GDM1 (cell line): ENCODE measurements around the gene PORCN.

Experiments
- DNase-seq: peaks from one replicate; lab custom pipeline; 2025; lab: John Stamatoyannopoulos, UW

PORCN gene

GRCh38 chrX:48508400-48509244 lies at the start of gene PORCN:
Gene PORCN, plus strand, starts transcription at chrX:48508992. Its CDS starts 829 bp downstream, at chrX:48509821.
- peak; percentile 52 for DNase-seq

- no peak for DNase-seq
These were observed 49.3 kb upstream of the PORCN start for GRCh38 chrX:48459483-48459882.

GRCh38 chrX:48460031-48460430 lies 48.8 kb upstream of the PORCN start:
- DNase-seq: no peak

- no peak for DNase-seq
These were observed 48.2 kb upstream of the PORCN start for GRCh38 chrX:48460606-48461005.

GRCh38 chrX:48461830-48462229 lies 47.0 kb upstream of the PORCN start:
- no peak for DNase-seq

- DNase-seq: no peak
These were observed 43.4 kb upstream of the PORCN start for GRCh38 chrX:48465336-48465933.

- no peak for DNase-seq
These were observed 42.1 kb upstream of the PORCN start for GRCh38 chrX:48466696-48467095.

GRCh38 chrX:48467281-48467761 lies 41.5 kb upstream of the PORCN start:
- DNase-seq: no peak

GRCh38 chrX:48468247-48468671 lies 40.5 kb upstream of the PORCN start:
- no peak for DNase-seq

- no peak for DNase-seq
These were observed 39.8 kb upstream of the PORCN start for GRCh38 chrX:48468693-48469691.

- DNase-seq: no peak
These were observed 38.5 kb upstream of the PORCN start, which contains the start of gene SLC38A5 for GRCh38 chrX:48470110-48470832. Gene SLC38A5, minus strand, starts transcription at chrX:48470260. Its CDS starts 2,336 bp downstream, at chrX:48467924.

GRCh38 chrX:48470833-48471118 lies 38.0 kb upstream of the PORCN start:
- no peak for DNase-seq

GRCh38 chrX:48471504-48471903 lies 37.3 kb upstream of the PORCN start:
- DNase-seq: no peak

- DNase-seq: no peak
These were observed 36.6 kb upstream of the PORCN start for GRCh38 chrX:48472225-48472624.

GRCh38 chrX:48472851-48473703 lies 35.7 kb upstream of the PORCN start:
- DNase-seq: no peak

GRCh38 chrX:48473704-48473990 lies 35.1 kb upstream of the PORCN start:
- no peak for DNase-seq

- DNase-seq: no peak
These were observed 34.7 kb upstream of the PORCN start for GRCh38 chrX:48474127-48474526.

GRCh38 chrX:48474581-48474980 lies 34.2 kb upstream of the PORCN start:
- no peak for DNase-seq

- DNase-seq: no peak
These were observed 33.5 kb upstream of the PORCN start for GRCh38 chrX:48475296-48475695.

- DNase-seq: peak; percentile 83
These were observed 32.8 kb upstream of the PORCN start, which contains the start of gene FTSJ1 for GRCh38 chrX:48475774-48476577. Gene FTSJ1, plus strand, starts transcription at chrX:48476199. Its CDS starts 1,849 bp downstream, at chrX:48478048.
